Keratinocyte (primary cell): ENCODE results near the gene ANKRD60. TPM values are rescaled to one million over a fixed set of nuclear protein-coding genes. Genes with fewer than 3 reads are reported as not detected.

Experiments
- DNase-seq: peaks from one replicate; pipeline ENCODE4 v3.0.0-alpha.2; 2011; ENCODE audit warnings: low read depth, missing footprints, low spot score
- FAIRE-seq: peaks from 2 replicates; lab custom pipeline; 2011; peaks lifted over from hg19 to GRCh38; lab: Jason Lieb, UNC
- H2AFZ ChIP-seq: 2 replicates; pipeline ENCODE4 v1.6.0; 2012; ENCODE audit warnings: low read length, control low read depth, inconsistent platforms; ENCODE audit not compliant: control insufficient read depth
- H3K27ac ChIP-seq: 2 replicates; pipeline ENCODE4 v1.5.1; 2011; ENCODE audit warnings: low read length; ENCODE audit not compliant: control insufficient read depth, insufficient read depth
- H3K27me3 ChIP-seq: 3 replicates; pipeline ENCODE4 v1.6.0; 2011; ENCODE audit warnings: low read length; ENCODE audit not compliant: control insufficient read depth, insufficient read depth; ENCODE audit errors: extremely low read depth
- H3K36me3 ChIP-seq, 2 experiments: 2 replicates in 1 of 2; 3 replicates in 1 of 2; pipeline ENCODE4 v1.5.1; 2011; ENCODE audit warnings: low read length in 2 of 2, mild to moderate bottlenecking in 1 of 2; ENCODE audit not compliant: control insufficient read depth in 2 of 2, insufficient read depth in 2 of 2; ENCODE audit errors: extremely low read depth in 1 of 2
- H3K4me1 ChIP-seq: 3 replicates; pipeline ENCODE4 v1.5.1; 2011; ENCODE audit warnings: low read length; ENCODE audit not compliant: control insufficient read depth, insufficient read depth; ENCODE audit errors: extremely low read depth
- H3K4me2 ChIP-seq: 3 replicates; pipeline ENCODE4 v1.6.0; 2011; ENCODE audit warnings: low read depth, low read length; ENCODE audit not compliant: control insufficient read depth, insufficient read depth; ENCODE audit errors: extremely low read depth
- H3K4me3 ChIP-seq, 3 experiments: fragments of 200-600 bp in 1 of 3; sonication (generic) in 1 of 3; 2 replicates in 2 of 3; 3 replicates in 1 of 3; pipeline ENCODE4 v1.5.1; 2011 to 2016; ENCODE audit warnings: low read length in 3 of 3, mild to moderate bottlenecking in 3 of 3, control low read depth in 2 of 3, inconsistent platforms in 1 of 3, low read depth in 1 of 3, mixed read lengths in 1 of 3, mixed run types in 1 of 3, moderate library complexity in 1 of 3; ENCODE audit not compliant: control insufficient read depth in 2 of 3, insufficient read depth in 2 of 3; ENCODE audit errors: extremely low read depth in 1 of 3
- H3K79me2 ChIP-seq: 2 replicates; pipeline ENCODE4 v1.6.0; 2012; ENCODE audit warnings: low read length; ENCODE audit not compliant: control insufficient read depth, insufficient read depth
- H3K9ac ChIP-seq: 3 replicates; pipeline ENCODE4 v1.6.0; 2011; ENCODE audit warnings: low read length; ENCODE audit not compliant: control insufficient read depth, insufficient read depth; ENCODE audit errors: extremely low read depth
- H3K9me1 ChIP-seq: 3 replicates; pipeline ENCODE4 v1.6.0; 2011; ENCODE audit warnings: low read length; ENCODE audit not compliant: control insufficient read depth, insufficient read depth; ENCODE audit errors: extremely low read depth
- H3K9me3 ChIP-seq: 2 replicates; pipeline ENCODE4 v1.5.1; 2012; ENCODE audit warnings: low read depth, low read length; ENCODE audit not compliant: control insufficient read depth
- H4K20me1 ChIP-seq: 3 replicates; pipeline ENCODE4 v1.6.0; 2011; ENCODE audit warnings: low read length; ENCODE audit not compliant: control insufficient read depth, insufficient read depth; ENCODE audit errors: extremely low read depth
- EZH2 ChIP-seq: IDR thresholded peaks from one replicate; pipeline ENCODE4 v1.6.1; 2012; ENCODE audit warnings: inconsistent platforms, mild to moderate bottlenecking, low read length, moderate library complexity
- dilution Hi-C: fragments of 300-500 bp; cut with MboI; formaldehyde crosslinking; loops from one replicate; pipeline ENCODE4 v1.7.0; 2020; ENCODE audit warnings: low sequenced_read_pairs; ENCODE audit not compliant: extremely low pct_ligation_motif_present
- polyA plus RNA-seq, 5 experiments: library from polyadenylated mRNA; depleted of rRNA in 3 of 5; stranded (reverse) in 3 of 5; stranded (forward) in 1 of 5; unstranded in 1 of 5; fragments of >200 nt; gene quantifications; 1 replicate in 1 of 5; 2 replicates in 3 of 5; 3 replicates in 1 of 5; pipeline versions ENCODE4 v1.2.1 to v1.2.3, GENCODE V29; 2011 to 2012; ENCODE audit warnings: missing spikeins in 2 of 5, low read depth in 1 of 5, low replicate concordance in 1 of 5
- TF ChIP-seq, protein P1 (sequence below), 3 experiments: IDR thresholded peaks in 1 of 3; conservative IDR thresholded peaks in 1 of 3; optimal IDR thresholded peaks in 1 of 3; 2 replicates in 2 of 3; 3 replicates in 1 of 3; pipeline versions ENCODE3 to v1.5.1; 2011; ENCODE audit warnings: low read length in 3 of 3, mild to moderate bottlenecking in 3 of 3, moderate library complexity in 2 of 3, control low read depth in 1 of 3, inconsistent platforms in 1 of 3; ENCODE audit not compliant: insufficient read depth in 2 of 3; ENCODE audit errors: extremely low read depth in 1 of 3

ANKRD60 gene
- polyA plus RNA-seq, 1 donor (not counting 4 experiments of a cell fraction or from before 2014, with no cell fraction given), result not detected

DNA sequence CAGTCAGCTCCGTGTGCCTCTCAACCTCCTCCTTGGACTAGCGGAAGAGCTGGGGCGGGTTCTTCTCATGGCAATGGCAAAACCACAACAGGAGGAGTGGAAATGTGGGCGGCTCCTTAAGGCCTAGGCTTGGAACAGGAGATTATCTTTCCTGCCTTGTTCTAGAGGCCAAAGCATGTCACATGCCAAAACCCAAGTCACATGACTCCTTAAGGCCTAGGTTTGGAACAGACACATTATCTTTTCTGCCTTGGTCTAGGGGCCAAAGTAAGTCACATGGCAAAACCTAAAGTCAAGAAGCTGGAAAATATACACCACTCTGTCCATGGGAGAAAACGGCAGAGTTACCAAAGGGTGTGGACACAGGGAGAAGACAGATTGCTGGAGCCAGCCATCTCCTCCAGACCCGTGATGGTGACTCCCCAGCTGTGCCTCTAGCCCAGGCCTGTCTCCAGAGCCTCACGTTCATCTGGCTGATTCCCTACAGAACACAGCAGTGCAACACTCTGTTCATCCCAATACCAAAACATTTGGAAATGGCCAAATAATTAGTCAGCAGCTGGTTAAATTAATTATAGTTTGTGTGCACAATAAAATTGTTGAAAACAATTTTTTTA lies 34.2 kb downstream of the ANKRD60 start:
- TF ChIP-seq, protein P1, sequence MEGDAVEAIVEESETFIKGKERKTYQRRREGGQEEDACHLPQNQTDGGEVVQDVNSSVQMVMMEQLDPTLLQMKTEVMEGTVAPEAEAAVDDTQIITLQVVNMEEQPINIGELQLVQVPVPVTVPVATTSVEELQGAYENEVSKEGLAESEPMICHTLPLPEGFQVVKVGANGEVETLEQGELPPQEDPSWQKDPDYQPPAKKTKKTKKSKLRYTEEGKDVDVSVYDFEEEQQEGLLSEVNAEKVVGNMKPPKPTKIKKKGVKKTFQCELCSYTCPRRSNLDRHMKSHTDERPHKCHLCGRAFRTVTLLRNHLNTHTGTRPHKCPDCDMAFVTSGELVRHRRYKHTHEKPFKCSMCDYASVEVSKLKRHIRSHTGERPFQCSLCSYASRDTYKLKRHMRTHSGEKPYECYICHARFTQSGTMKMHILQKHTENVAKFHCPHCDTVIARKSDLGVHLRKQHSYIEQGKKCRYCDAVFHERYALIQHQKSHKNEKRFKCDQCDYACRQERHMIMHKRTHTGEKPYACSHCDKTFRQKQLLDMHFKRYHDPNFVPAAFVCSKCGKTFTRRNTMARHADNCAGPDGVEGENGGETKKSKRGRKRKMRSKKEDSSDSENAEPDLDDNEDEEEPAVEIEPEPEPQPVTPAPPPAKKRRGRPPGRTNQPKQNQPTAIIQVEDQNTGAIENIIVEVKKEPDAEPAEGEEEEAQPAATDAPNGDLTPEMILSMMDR (optimal IDR thresholded peaks at IDR 0.05 in 1 of 3, IDR thresholded peaks at IDR 0.05 in 1 of 3, conservative IDR thresholded peaks at IDR 0.05 in 1 of 3; ENCODE audit: extremely low read depth in 1 of 3, insufficient read depth in 2 of 3, low read length in 3 of 3), result no peak
- no peak for TF ChIP-seq EZH2
- FAIRE-seq (no peak), DNase-seq (no peak)
- Histone ChIP-seq H3K36me3 (no peaks in the 10 kb centered on the region), H3K9ac (no peak overlapping the region), H3K9me3 (no peaks in the 10 kb centered on the region), H3K9me1 (no peaks in the 10 kb centered on the region), H3K27ac (no peak overlapping the region), H3K4me1 (no peaks in the 10 kb centered on the region), H3K27me3 (peaks cover 20% of the 10 kb centered on the region), H4K20me1 (no peaks in the 10 kb centered on the region), H3K4me3 (no peak overlapping the region), H3K79me2 (no peaks in the 10 kb centered on the region), H2AFZ (no peak overlapping the region), H3K4me2 (no peak overlapping the region)
- dilution Hi-C loops, result loop anchor here (25.0 kb wide), 1 partner anchor 582 kb away; the partner anchor contains the start of gene ZBP1

DNA sequence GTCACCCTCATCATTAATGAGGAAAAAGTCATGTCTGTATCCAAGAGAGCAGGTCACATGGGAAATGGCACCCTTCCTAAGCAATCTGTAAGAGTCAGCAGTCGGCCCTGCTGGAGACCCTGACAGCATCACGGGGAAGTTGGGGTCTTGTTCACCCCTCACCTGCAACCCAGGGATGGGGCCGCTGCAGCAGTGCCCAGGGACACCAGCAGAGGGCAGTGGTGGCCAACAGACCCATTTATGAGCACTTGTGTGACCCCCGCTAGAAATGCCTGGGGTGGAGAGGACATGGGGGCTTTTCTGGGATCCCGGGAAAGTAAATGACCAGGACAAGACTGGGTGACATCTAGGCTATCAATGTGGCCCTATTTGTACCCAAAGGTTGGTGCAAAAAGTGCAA lies 35.9 kb downstream of the ANKRD60 start:
- Histone ChIP-seq H3K27ac (no peak overlapping the region), H3K9ac (no peak overlapping the region), H3K27me3 (peaks cover 21% of the 10 kb centered on the region), H3K79me2 (no peaks in the 10 kb centered on the region), H2AFZ (no peak overlapping the region), H4K20me1 (no peaks in the 10 kb centered on the region), H3K9me3 (no peaks in the 10 kb centered on the region), H3K9me1 (no peaks in the 10 kb centered on the region), H3K4me2 (no peak overlapping the region), H3K4me1 (no peaks in the 10 kb centered on the region), H3K36me3 (no peaks in the 10 kb centered on the region), H3K4me3 (no peak overlapping the region)
- FAIRE-seq (no peak), DNase-seq (no peak)
- dilution Hi-C loops, result loop anchor here (25.0 kb wide), 1 partner anchor 580 kb away; the partner anchor contains the start of gene ZBP1
- no peak for TF ChIP-seq EZH2
- TF ChIP-seq, protein P1 (optimal IDR thresholded peaks at IDR 0.05 in 1 of 3, IDR thresholded peaks at IDR 0.05 in 1 of 3, conservative IDR thresholded peaks at IDR 0.05 in 1 of 3; ENCODE audit: extremely low read depth in 1 of 3, insufficient read depth in 2 of 3, low read length in 3 of 3), result peak; percentile 68 to 81 (median 70)
